ENCODE measurements around the gene DLG5. TPM values are rescaled to one million over a fixed set of nuclear protein-coding genes. Genes with fewer than 3 reads are reported as not detected.
A peak's percentile ranks its signal among the peaks of the same experiment; 100 is the strongest.

Gene DLG5
- total RNA-seq, 4 donors from 2014 or later = 40.6 to 134 (median 61.5) TPM

DNA sequence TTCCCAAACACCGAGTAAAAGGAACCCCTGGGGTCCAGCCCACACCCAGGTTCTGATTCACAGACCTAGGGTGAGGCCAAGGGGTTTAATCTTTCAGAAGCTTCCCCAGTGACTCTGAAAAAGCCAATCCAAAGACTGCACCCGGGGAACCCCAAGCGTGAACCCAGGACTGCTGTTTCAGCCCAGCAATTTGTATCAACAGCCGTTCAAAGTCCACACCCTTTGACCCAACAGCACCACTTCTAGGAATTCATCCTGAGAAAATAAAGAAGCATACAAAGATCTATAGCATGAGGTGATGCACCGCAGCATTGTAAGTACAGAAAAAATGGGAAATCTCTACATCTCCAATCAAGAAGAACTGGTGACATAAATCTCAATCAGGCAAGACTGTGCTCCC lies 24.4 kb downstream of the DLG5 start:
- DNase-seq = peak in 2 of 3 donors; percentile 72 to 82
- TF ChIP-seq POLR2A (IDR thresholded peaks at IDR 0.05) = no peak
- no peak for TF ChIP-seq CTCF (IDR thresholded peaks at IDR 0.05)
- H3K4me1 ChIP-seq = peaks cover 0 to 73% (median 8%) of the 10 kb centered on the region in 4 donors
- H3K27ac ChIP-seq = peak overlapping the region in 3 of 4 donors; percentile 54 to 87 (median 67)
- no peaks in the 10 kb centered on the region for H3K36me3 ChIP-seq
- H3K4me3 ChIP-seq = no peak overlapping the region
- no peaks in the 10 kb centered on the region for H3K9me3 ChIP-seq
- H3K27me3 ChIP-seq = no peaks in the 10 kb centered on the region

DNA sequence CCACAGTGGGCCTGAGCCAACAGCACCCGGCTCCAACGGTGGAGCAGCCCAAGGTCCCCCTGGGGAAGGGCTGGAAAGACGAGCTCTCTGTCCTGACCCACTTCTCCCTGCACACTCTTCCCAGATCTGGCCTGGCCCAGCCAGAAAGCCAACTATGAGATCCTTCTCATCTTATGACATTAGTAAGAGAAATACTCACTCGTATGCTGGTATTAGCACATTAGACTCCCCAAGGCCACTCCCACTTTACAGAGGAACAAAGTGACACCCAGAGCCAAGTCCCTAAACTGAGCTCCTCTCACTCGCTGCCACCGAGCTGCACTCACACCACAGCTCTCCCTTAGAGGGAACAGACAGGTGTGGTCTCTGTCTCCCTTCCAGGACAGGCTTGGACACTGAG lies 24.8 kb downstream of the DLG5 start:
- Histone ChIP-seq H3K9me3 (no peaks in the 10 kb centered on the region), H3K36me3 (no peaks in the 10 kb centered on the region), H3K27me3 (no peaks in the 10 kb centered on the region), H3K4me3 (no peak overlapping the region), H3K4me1 (peaks cover 0 to 69% (median 8%) of the 10 kb centered on the region in 4 donors), H3K27ac (peak overlapping the region in 3 of 4 donors; percentile 54 to 87 (median 67))
- TF ChIP-seq POLR2A (IDR thresholded peaks at IDR 0.05) = no peak
- no peak for TF ChIP-seq CTCF (IDR thresholded peaks at IDR 0.05)
- no peak for DNase-seq

DNA sequence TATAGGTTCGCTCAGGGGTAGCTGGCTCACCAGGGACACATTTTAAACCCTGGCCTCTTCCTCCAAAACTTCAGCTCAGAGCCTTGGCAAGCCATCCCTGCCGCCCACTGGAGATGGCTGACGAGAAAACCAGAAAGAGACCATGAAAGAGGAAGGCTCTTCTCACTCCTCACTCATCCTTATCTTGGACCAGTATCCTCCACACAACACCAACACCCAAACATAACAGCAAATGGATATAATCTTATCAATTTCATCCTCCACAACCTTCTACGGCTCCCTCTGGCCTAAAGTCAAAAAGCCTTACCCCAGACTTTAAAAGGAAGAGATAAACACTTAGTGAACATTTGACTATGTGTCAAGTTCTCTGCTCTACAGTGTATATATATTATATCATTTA lies 26.9 kb downstream of the DLG5 start:
- H3K27me3 ChIP-seq = no peaks in the 10 kb centered on the region
- no peak for DNase-seq
- no peak overlapping the region for H3K4me3 ChIP-seq
- H3K27ac ChIP-seq = peak overlapping the region in 3 of 4 donors; percentile 27 to 77 (median 57)
- no peaks in the 10 kb centered on the region for H3K36me3 ChIP-seq
- TF ChIP-seq CTCF (IDR thresholded peaks at IDR 0.05) (no peak), POLR2A (IDR thresholded peaks at IDR 0.05) (no peak)
- peaks cover 0 to 61% (median 8%) of the 10 kb centered on the region in 4 donors for H3K4me1 ChIP-seq
- no peaks in the 10 kb centered on the region for H3K9me3 ChIP-seq

DNA sequence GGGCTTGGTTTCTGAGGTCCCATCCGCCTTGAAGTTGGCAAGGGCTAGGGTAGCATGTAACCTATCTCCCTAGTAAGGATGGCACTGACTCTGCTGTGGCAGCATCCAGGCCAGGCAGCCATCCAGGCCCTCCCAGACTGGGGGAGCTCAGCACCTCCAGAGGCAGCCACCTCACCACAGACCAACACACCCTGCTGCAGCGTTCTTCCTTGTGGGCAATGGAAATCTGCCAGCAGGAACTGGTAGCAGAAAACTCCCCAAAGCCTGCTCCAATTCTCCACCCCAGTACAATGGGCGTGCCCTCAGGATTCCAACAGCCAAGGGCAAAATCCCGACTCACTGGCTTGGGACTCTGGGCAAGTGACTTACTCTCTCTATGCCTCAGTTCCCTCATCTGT lies 27.5 kb downstream of the DLG5 start:
- peaks cover 0 to 61% (median 8%) of the 10 kb centered on the region in 4 donors for H3K4me1 ChIP-seq
- peak in 2 of 3 donors; percentile 67 for DNase-seq
- no peaks in the 10 kb centered on the region for H3K27me3 ChIP-seq
- H3K27ac ChIP-seq = peak overlapping the region in 3 of 4 donors; percentile 52 to 77 (median 57)
- no peaks in the 10 kb centered on the region for H3K36me3 ChIP-seq
- no peak overlapping the region for H3K4me3 ChIP-seq
- no peaks in the 10 kb centered on the region for H3K9me3 ChIP-seq
- TF ChIP-seq POLR2A (IDR thresholded peaks at IDR 0.05) (no peak), CTCF (IDR thresholded peaks at IDR 0.05) (no peak)

DNA sequence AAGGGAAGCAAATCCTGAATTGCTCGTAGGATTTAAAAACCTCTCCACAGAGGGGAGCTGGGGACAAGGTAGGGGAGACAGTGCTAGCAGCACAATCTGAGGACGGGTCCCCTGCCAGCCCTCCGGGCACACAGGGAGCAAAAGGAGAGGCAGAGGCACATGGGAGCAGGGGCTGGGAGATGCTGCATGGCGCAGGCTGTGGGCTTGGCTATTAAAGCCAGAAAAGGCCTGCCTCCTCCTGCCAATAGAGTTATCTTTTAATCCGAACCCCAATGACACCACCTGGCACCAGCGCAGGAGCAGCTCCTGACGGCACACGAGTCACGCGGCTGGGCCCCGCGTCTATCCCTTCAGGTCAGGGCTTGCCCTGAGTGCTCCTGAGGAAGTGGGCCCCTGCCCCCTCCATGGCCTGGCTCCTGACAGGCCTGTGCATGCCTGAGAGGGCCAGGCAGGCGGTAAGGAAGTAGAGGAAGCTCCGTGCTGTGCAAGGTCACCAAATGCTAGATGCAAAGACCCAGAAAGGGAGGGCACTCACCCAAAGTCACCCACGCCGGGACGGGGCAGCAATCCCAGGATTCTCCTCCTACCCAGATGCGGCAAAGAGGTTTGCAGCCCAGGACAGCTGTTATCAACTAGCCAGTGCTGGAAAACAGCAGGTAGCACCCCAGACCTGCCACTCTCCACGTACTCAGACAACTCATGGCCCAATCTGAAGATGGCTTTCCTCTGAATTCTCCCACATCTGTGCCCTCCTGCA lies 28.1 kb downstream of the DLG5 start:
- Histone ChIP-seq H3K4me3 (no peak overlapping the region), H3K9me3 (no peaks in the 10 kb centered on the region), H3K27me3 (no peaks in the 10 kb centered on the region), H3K36me3 (no peaks in the 10 kb centered on the region), H3K4me1 (peaks cover 0 to 58% (median 8%) of the 10 kb centered on the region in 4 donors), H3K27ac (peak overlapping the region in 3 of 4 donors; percentile 52 to 77 (median 57))
- peak in 1 of 3 donors; percentile 67 for DNase-seq
- TF ChIP-seq POLR2A (IDR thresholded peaks at IDR 0.05) (no peak), CTCF (IDR thresholded peaks at IDR 0.05) (no peak)

Data from Peyer's patch (tissue), 4 donors.